GM20000 (cell line): ENCODE measurements around the gene RABGAP1L.
A peak's percentile ranks its signal among the peaks of the same experiment; 100 is the strongest.

Experiments
- DNase-seq: peaks from one replicate; pipeline ENCODE4 v3.0.0; 2012; ENCODE audit warnings: low spot score
- TF ChIP-seq, protein P1 (sequence below): IDR thresholded peaks from 2 replicates; pipeline ENCODE4 v1.5.1; 2012; ENCODE audit warnings: mild to moderate bottlenecking, control low read depth; ENCODE audit errors: extremely low read depth, missing control alignments

Gene RABGAP1L

DNA sequence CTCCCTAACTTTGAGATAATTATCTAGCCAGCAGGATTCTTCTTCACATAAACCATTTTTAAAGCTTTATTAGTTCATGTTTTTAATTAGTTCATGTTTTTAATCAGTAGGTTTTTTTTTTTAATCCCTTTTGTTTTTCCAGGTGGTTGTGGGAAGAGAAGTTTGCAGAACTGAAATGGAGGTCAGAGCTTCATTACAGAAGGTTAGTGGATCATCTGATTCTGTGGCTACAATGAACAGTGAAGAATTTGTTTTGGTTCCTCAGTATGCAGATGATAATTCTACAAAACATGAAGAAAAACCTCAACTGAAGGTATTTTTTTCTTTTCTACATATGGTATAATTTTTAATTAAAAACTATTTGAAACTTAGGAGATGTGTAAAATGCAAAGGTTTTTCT, 59.7 kb downstream of the RABGAP1L start:
- no peak for DNase-seq
- TF ChIP-seq, protein P1, sequence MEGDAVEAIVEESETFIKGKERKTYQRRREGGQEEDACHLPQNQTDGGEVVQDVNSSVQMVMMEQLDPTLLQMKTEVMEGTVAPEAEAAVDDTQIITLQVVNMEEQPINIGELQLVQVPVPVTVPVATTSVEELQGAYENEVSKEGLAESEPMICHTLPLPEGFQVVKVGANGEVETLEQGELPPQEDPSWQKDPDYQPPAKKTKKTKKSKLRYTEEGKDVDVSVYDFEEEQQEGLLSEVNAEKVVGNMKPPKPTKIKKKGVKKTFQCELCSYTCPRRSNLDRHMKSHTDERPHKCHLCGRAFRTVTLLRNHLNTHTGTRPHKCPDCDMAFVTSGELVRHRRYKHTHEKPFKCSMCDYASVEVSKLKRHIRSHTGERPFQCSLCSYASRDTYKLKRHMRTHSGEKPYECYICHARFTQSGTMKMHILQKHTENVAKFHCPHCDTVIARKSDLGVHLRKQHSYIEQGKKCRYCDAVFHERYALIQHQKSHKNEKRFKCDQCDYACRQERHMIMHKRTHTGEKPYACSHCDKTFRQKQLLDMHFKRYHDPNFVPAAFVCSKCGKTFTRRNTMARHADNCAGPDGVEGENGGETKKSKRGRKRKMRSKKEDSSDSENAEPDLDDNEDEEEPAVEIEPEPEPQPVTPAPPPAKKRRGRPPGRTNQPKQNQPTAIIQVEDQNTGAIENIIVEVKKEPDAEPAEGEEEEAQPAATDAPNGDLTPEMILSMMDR, result no peak

DNA sequence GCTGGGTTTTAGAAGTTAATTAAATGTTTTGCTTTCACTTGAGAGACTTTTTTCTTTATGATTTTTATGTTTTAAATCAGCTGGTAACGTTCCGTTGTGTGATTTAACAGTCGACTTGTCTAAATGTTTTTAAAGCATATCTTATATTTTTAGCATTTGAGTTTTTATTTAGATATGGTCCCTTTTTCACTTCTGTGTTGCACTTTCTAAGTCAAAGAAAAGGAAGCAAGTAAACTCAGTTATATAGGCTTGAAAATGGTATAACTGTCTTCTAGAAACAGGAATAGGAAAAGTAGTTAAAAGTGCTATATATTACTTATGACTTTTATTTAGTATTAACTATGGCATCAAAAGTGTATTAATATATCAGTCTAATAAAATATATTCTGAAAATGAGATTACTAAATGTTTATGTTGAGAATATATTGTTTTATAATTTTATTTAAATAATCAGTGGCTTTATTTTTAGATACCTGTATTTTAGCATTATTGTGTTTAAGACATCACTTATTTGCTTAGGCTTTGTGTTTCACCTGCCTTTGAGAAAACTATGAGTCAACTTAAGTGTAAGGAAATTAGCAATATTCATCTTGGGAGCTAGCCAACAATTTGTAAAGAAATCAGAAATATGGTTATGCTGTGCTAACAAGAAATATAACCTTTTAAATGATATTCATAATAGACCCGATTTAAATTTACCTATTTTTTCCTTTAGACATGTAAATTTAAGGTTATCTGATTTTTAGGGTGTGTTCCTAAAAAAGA, 60.5 kb downstream of the RABGAP1L start:
- TF ChIP-seq, protein P1, result no peak
- no peak for DNase-seq

DNA sequence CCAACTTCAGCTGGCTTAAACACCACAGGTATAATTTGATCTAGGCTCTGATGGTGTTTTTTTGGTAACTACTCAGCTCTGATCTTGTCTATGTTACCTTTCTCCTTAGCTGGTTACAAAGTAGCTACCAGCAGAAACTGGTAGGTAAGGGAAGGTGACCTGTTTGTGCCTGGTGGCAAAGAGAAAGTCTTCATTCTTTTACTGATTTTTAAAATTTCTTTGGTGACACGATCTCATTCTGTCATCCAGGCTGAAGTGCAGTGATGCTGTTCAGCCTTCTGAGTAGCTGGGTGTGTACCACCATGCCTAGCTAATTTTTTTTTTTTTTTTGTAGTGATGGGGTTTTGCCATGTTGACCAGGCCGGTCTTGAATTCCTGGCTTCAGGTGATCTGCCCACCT, 62.4 kb downstream of the RABGAP1L start:
- DNase-seq, result no peak
- TF ChIP-seq, protein P1, result no peak

DNA sequence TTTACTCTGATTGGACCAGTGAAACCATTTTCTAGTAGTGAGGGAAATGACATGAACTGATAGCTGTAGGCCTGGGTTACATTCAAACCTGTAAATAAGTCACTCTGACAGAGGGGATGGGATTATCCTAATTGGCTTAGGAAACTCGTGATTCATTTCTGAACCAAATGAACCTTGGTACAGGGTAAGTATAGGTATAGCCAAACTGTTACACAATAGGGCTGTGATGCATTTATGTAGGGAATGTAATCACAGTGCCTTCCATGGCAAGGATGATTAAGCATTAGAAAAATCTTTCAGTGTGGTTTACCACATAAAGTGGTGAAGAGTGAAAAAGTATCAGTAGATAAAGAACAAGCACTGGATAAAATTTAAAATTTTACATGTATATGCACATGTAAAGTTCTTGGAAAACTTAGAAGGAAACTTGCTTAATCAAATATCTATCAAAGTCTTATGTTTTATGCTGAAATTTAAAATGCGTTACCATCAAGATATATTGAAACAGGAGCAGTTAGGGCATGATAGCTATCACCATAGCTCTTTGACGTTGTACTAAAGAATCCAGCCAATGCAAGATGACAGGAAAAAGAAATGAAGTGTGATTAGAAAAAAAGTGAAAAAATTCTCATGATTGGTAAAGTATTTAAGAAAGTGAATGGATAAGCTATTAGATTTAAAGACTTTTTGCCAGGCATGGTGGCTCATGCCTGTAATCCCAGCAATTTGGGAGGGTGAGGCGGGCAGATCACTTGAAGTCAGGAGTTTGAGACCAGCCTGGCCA, 63.0 kb downstream of the RABGAP1L start:
- DNase-seq, result no peak
- TF ChIP-seq, protein P1, result no peak

DNA sequence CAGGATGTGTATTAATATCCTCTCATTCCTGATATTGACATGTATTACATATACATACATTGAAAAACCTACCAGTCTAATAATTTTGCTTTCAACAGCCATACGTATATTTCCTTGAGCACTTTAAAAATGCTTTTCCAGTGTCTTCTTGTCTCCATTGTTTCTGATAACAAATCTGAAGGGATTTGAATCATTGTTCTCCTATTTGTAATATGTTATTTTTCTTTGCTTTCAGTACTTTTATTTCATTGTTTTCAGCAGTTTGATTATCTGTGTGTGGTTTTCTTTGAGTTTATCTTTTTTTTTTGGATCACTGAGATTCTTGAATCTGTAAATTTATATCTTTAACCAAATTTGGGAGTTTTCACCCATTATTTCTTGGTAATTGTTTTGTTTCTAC, 65.3 kb downstream of the RABGAP1L start:
- TF ChIP-seq, protein P1, result no peak

DNA sequence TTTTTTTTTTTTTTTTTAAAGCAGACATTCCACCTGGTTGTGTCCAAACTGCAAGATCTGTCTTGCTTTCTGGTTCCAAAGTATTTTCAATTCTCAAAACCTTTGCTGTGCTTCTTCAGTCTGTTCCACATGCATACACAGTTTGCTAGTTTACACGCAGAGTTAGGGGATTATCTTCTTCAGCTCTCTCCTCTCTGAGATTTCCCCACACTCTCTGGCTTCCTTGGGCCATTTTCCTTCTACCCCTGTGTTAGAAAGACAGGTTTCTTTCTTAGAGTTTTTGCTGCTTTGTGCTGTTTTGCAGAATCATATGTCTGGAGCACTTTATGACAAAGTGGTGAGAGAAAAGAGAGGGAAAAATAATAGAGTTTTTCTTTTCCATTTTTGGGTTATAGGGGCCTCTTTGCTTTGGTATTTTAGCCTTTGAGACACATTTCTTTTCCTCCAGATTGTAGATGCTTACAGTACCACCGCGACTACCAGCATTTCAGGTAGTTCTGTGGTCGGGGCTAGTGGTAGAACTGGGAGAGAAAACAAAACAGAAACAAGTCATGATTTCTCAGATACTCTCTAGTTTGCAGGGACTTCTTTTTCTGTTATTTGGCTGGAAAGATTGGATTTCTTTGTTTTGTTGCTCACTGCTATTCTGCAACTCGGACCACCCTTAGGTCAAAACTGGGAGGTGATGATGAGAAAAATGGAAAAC, 66.3 kb downstream of the RABGAP1L start:
- peak; percentile 46 for DNase-seq
- TF ChIP-seq, protein P1, result no peak

More for the DNA sequence above, 65.3 kb downstream of the RABGAP1L start:
- no peak for DNase-seq

DNA sequence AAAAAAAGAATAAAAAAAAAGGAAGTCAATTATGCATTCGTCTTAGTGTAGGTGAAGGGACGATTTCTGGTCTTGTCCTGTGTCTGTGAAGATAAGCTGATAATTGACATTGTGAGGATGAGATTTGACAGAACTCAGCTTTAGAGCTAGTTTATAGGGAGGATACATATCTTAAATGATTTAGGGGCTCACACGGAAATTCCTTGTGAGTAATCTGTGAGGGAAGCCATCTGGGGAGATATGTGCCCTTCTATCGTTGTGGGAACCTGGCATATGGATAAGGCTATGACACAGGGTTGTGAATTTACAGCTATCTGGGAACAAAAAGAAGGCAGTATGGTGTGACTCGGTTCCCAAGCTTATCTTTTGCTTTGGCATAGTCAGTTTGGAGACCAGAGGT, 71.1 kb downstream of the RABGAP1L start:
- no peak for DNase-seq
- TF ChIP-seq, protein P1, result no peak
